ENCODE measurements around the gene AIPL1. TPM values are rescaled to one million over a fixed set of nuclear protein-coding genes. Genes with fewer than 3 reads are reported as not detected.

The AIPL1 gene
- total and polyA plus RNA-seq, 2 donors from 2014 or later, result not detected

DNA sequence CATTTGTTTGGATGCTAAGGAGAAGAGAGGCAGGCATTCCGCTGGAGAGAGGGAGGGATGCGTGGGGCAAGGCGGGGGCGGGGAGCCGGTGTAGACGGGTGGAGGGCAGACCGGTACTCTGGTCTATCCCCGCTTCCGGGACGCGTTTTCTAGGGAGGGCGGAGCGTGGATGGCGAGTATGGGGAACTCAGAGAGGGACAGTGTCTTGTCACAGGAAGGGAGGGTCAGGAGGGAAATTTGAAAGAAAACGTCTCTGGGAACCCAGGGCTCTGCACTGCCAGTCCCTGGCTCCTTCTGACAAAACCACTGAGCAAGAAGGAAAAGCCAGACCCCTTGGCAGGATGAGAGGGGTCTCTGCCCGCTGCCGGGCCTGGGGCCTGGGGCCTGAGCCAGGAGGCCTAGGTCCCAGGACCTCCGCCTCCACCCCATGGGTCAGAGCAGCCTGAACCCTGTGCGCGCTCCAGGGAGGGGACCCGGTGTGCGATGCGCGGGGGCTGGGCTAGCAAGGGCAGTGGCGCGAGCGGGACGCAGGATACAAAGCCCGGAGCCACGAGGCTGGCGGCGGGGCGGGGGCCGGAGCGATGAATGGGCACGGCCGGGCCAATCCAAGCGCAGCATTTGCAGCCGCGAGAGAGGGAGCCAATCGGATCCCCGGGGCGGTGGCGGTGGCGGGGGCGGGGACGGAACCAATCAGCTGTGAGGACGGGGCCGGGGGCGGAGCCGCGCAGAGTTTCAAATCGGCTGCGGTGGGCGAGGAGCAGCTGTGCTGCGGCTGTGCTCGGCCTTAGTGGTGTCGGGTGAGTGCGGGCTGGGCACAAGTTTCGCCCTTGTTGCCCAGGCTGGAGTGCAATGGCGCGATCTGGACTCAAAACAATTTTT lies 9.0 kb upstream of the AIPL1 start, which contains the start of gene PIMREG:
Gene PIMREG (plus strand): TSS at position 764 of the 879 bp plus-strand sequence. CDS start 656 bp downstream, outside the sequence.
- H3K4me3 ChIP-seq (ENCODE audit: low read length in 3 of 3), result peak within 1 kb of the TSS; percentile 56 to 74 (median 67)
- FAIRE-seq (no peak), DNase-seq (peak; percentile 97 to 99 (median 98))
- intact Hi-C loops (cut with DNase I), result no loop called here
- H3K27ac ChIP-seq (ENCODE audit: low read depth in 2 of 2, low read length in 2 of 2), result no peak within 1 kb of the TSS
- no peaks in the 10 kb centered on the region for H3K36me3 ChIP-seq (ENCODE audit: control insufficient read depth in 2 of 3, insufficient read depth in 3 of 3, low read length in 3 of 3)
- no peaks in the 10 kb centered on the region for H3K9me3 ChIP-seq (ENCODE audit: control insufficient read depth in 2 of 3, insufficient read depth in 1 of 3, low read length in 3 of 3)
- H3K9ac ChIP-seq (ENCODE audit: low read length in 3 of 3), result peak within 1 kb of the TSS in 2 of 3 donors; percentile 12 to 47
- H3K4me1 ChIP-seq (ENCODE audit: control insufficient read depth in 2 of 3, insufficient read depth in 2 of 3, low read depth in 1 of 3, low read length in 3 of 3), result peaks cover 0 to 8% (median 0%) of the 10 kb centered on the region in 3 donors
- no peaks in the 10 kb centered on the region for H3K27me3 ChIP-seq (ENCODE audit: control insufficient read depth, insufficient read depth, low read length)
- TF ChIP-seq, protein P1, sequence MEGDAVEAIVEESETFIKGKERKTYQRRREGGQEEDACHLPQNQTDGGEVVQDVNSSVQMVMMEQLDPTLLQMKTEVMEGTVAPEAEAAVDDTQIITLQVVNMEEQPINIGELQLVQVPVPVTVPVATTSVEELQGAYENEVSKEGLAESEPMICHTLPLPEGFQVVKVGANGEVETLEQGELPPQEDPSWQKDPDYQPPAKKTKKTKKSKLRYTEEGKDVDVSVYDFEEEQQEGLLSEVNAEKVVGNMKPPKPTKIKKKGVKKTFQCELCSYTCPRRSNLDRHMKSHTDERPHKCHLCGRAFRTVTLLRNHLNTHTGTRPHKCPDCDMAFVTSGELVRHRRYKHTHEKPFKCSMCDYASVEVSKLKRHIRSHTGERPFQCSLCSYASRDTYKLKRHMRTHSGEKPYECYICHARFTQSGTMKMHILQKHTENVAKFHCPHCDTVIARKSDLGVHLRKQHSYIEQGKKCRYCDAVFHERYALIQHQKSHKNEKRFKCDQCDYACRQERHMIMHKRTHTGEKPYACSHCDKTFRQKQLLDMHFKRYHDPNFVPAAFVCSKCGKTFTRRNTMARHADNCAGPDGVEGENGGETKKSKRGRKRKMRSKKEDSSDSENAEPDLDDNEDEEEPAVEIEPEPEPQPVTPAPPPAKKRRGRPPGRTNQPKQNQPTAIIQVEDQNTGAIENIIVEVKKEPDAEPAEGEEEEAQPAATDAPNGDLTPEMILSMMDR (IDR thresholded peaks at IDR 0.05; ENCODE audit: borderline replicate concordance, extremely low read depth, insufficient read depth), result no peak

DNA sequence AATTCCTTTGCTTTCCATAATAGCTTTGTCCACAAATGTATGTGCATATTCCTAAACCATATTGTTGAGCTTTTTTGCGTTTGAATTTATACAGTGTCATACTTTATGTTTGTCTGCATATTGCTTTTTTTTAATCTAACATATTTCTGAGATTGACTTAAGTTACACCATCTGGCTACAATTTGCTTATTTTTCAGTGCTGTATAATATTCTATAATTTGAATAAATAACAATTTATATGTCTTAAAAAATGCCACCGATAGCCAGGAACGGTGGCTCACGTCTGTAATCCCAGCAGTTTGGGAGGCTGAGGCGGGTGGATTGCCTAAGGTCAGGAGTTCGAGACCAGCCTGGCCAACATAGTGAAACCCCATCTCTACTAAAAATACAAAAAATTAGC lies 7.9 kb upstream of the AIPL1 start:
- H3K27ac ChIP-seq (ENCODE audit: low read depth in 2 of 2, low read length in 2 of 2), result no peak overlapping the region
- no peaks in the 10 kb centered on the region for H3K36me3 ChIP-seq (ENCODE audit: control insufficient read depth in 2 of 3, insufficient read depth in 3 of 3, low read length in 3 of 3)
- no peak overlapping the region for H3K9ac ChIP-seq (ENCODE audit: low read length in 3 of 3)
- no peaks in the 10 kb centered on the region for H3K27me3 ChIP-seq (ENCODE audit: control insufficient read depth, insufficient read depth, low read length)
- FAIRE-seq (no peak), DNase-seq (peak in 1 of 5 donors; percentile 1)
- TF ChIP-seq, protein P1 (IDR thresholded peaks at IDR 0.05; ENCODE audit: borderline replicate concordance, extremely low read depth, insufficient read depth), result no peak
- peaks cover 0 to 8% (median 0%) of the 10 kb centered on the region in 3 donors for H3K4me1 ChIP-seq (ENCODE audit: control insufficient read depth in 2 of 3, insufficient read depth in 2 of 3, low read depth in 1 of 3, low read length in 3 of 3)
- intact Hi-C loops (cut with DNase I), result no loop called here
- H3K4me3 ChIP-seq (ENCODE audit: low read length in 3 of 3), result no peak overlapping the region
- H3K9me3 ChIP-seq (ENCODE audit: control insufficient read depth in 2 of 3, insufficient read depth in 1 of 3, low read length in 3 of 3), result no peaks in the 10 kb centered on the region

DNA sequence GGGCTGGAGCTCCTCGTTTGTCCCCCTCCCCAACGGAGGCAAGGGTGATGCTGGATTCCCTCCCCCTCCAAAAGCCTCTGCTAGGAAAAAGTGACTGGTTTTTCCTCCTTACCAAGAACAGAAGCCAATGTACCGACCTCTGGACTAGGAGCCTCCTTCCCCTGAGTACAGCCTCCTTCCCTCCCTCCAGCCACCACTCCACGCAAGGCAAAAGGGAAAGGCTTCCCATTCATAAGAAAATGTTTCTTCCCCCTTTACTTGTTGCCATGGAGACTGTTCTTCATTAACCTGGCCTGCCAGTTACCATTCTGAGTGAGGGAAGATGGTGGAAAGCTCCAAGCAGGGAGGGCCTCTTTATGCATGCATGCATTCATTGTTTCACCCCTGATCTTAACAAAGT lies 5.0 kb upstream of the AIPL1 start:
- no peaks in the 10 kb centered on the region for H3K36me3 ChIP-seq (ENCODE audit: control insufficient read depth in 2 of 3, insufficient read depth in 3 of 3, low read length in 3 of 3)
- H3K4me3 ChIP-seq (ENCODE audit: low read length in 3 of 3), result no peak overlapping the region
- no peak overlapping the region for H3K9ac ChIP-seq (ENCODE audit: low read length in 3 of 3)
- H3K9me3 ChIP-seq (ENCODE audit: control insufficient read depth in 2 of 3, insufficient read depth in 1 of 3, low read length in 3 of 3), result no peaks in the 10 kb centered on the region
- H3K4me1 ChIP-seq (ENCODE audit: control insufficient read depth in 2 of 3, insufficient read depth in 2 of 3, low read depth in 1 of 3, low read length in 3 of 3), result peaks cover 0 to 8% (median 0%) of the 10 kb centered on the region in 3 donors
- H3K27me3 ChIP-seq (ENCODE audit: control insufficient read depth, insufficient read depth, low read length), result no peaks in the 10 kb centered on the region
- TF ChIP-seq, protein P1 (IDR thresholded peaks at IDR 0.05; ENCODE audit: borderline replicate concordance, extremely low read depth, insufficient read depth), result no peak
- no peak for FAIRE-seq
- intact Hi-C loops (cut with DNase I), result no loop called here
- no peak overlapping the region for H3K27ac ChIP-seq (ENCODE audit: low read depth in 2 of 2, low read length in 2 of 2)
- DNase-seq, result peak in 3 of 5 donors; percentile 63 to 89 (median 86)

Data from kidney (tissue), 14 donors.